GM19397 (cell line): Measurements from ENCODE around the gene FBN2.

ENCODE experiments used
- ATAC-seq: cut with Tn5 transposase; IDR thresholded peaks from one replicate; pipeline ENCODE4 v1.9.1; 2021; ENCODE audit warnings: mild to moderate bottlenecking, moderate library complexity; ENCODE audit not compliant: unreplicated experiment

The FBN2 gene

DNA sequence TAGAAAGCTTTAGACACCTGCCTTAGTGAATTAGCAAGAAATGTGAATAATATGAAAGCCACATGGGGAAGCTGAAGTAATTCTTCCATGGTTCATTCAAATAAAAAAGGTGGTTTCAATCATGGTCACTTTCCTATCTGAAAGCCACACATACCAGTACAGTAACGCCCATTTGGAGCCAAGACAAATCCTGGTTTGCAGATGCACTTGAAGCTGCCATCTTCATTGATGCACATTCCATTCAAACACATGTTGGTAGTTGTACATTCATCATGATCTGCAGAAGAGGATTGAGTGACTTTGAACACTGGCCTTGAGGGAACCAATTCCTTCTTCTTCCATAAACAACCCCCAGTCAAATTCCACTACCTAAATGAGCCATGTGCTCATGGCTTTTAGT lies 161.5 kb downstream of the FBN2 start:
- ATAC-seq, result no peak

DNA sequence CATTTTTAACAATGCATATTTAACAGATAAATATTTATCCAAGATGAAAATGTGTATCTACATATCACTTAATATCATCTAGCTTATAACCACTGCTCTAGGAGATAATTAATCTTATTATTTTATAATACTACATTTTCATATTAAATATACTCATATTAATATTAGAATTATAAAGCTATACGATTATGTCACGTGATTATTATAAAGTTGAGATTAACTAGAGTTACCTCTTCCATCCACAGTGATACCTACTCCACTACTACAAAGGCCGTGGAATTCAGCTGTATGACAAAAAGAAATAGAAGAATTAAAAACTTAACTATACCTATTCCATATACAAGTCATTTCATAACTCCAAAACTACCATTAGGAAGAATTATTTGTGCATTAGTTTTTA lies 171.9 kb downstream of the FBN2 start:
- no peak for ATAC-seq

DNA sequence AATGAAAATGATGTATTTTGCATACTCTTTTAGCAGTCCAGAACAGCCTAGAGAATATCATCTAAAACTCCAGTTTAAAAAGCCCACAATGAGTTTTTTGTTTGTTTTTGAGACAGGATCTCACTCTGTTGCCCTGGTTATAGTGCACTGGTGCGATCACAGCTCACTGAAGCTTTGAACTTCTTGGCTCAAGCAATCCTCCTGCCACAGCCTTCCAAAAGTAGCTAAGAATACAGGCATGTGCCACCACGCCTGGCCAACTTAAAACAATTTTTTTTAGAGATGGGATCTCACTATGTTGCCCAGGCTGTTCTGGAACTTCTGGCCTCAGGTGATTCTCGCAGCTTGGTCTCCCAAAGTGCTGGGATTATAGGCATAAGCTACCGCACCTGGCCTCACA lies 175.7 kb downstream of the FBN2 start:
- ATAC-seq, result no peak

DNA sequence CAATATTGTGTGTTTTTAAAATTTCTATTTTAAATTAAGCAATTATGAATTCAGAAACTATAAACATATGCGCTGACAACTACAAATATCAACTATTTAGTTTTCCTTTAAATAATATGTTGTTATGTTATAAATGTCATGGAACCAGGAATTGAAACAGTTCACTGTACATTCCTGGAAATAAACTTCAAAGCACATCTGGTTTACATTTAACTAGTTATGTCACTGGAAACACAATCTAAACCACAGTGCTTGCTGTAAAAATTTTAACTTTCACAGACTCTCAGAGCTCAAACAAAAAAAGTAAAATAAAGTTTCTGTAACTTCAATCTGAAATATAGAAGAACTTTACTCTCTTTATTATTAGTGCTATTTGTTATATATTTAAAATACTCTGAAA lies 179.2 kb downstream of the FBN2 start:
- ATAC-seq, result no peak

DNA sequence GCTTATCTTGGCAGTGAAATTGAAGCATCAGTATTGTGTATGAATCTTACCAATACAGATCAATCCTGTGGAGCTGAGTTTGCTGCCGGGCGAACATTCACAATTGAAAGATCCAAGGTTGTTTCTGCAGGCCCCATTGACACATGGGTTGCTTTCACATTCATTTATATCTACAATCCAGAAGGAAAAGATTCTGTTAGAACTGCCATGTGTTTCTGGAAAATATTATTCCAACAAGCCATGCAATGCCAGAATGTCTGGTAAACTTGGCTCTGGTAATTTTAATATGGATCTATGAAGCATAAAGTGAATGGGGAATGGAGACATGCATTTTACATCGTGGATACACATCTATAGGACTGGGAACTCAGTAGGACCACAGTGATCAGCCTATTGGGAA lies 180.8 kb downstream of the FBN2 start:
- ATAC-seq, result no peak

DNA sequence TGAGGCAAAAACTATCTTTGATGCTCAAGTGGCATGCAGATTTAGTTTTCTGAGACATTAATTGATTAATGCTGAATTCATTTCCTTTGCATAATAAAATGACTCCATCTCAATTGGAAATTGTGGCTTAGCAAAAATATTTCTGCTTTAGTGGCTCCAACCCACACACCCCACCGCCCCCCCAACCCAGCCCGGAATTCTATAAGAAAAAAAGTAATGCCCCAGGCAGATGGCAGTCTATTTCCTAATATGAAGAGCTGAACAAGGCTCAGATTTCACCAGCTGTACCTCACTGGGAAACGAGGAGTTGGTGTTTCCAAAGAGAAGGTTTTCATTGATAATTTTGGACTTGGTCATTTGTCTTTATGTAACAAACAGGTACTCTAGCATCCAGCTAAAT lies 182.1 kb downstream of the FBN2 start:
- ATAC-seq, result no peak

DNA sequence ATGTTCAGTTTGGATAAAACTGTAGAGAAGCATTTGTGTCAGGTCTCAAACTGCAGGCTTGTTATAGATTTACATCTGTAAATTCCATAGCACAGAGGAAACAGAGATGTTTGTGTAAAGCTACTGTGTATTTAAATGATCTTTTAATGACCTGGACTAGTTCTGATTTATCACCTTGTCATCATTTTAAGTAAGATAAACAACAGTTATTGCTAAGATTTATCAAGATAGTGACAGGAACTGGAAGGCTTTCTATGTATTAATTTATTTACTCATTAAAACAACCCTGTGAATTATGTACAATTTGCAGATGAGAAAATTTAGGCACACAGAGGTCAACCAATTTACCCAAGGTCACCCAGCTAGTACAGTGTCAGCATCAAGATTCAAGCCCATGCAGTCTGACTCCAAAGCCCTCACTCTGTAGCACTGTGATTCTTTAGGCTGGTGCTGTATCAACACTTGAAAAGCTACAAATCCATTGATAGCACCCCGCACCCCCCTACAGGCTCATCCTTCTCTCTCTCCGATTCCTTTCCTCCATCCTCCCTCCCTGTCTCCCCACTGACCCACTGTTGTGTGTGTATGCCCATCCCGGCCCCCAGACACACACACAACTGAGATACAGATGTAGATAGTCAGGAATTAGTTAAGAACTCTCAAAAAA lies 184.5 kb downstream of the FBN2 start:
- ATAC-seq, result no peak

DNA sequence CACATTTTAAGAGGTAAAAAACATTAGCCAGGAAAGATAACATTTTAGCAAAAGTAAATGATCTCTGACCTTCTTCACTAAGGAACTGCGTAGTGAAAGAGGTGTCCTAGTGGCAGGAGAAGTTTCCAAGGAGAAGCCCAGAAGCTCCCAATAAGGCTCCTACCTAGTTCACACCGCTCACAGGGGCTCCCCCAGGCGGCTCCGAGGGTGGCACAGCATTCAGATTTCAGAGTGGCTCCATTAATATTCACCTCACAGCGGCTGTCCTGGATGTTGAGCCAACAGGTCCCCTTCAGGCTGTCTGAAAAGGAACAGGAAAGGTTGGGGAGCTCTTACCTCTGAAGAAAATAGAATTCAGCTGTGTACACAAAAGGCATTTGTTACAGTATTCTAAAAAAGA lies 187.3 kb downstream of the FBN2 start:
- no peak for ATAC-seq

DNA sequence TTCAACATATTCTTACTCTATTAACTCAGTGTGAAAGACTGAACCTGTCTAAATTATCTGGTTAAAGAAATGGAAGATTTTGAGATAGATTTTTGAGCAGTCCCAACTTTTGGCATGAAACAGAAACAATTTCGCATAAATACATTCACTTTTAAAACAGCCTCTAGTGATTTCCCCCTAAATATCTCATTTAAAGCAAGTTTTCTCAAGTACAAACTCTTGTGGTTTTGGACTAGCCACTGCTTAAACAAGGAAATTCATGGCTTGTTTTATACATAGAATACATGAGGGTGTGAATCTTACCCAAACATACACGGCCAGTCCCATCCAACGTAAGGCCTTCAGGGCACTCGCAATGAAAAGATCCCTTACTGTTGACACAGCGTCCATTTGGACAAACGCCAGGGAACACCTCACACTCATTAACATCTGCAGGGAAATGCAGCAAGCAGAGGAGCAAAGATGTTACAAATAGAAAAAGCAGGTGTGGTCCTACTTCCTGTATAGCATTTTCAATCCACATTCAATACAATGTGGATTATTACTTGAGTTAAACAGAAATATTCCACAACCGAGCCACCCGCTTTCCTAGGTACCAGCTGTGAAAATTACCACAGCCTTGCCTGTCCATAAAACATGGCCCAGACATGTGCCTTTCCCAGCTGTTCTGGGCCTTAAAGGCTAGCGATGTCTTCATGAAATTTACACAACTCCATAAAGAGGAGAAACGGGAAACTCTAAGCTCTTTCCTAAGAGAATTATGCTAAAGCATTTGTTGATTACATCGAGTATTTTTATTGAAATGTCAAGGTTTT lies 188.8 kb downstream of the FBN2 start:
- no peak for ATAC-seq

DNA sequence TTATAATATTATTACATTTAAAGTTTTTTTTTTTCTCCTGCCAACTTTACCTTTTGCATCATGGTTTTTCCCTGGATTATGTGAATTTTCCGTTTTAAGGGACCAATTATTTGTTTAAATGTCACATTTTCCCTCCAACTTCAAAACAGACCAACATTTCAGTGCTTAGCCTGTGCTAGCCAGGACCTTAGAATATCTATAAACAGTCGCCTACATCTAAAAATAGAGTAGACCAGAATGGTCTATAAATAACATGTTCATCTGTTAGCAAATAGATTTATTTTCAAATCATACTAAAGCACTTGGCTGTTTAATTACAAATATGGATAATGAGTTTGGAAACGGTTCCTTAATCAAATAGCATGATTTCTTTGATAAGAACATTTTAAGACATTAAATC lies 192.0 kb downstream of the FBN2 start:
- ATAC-seq, result no peak

DNA sequence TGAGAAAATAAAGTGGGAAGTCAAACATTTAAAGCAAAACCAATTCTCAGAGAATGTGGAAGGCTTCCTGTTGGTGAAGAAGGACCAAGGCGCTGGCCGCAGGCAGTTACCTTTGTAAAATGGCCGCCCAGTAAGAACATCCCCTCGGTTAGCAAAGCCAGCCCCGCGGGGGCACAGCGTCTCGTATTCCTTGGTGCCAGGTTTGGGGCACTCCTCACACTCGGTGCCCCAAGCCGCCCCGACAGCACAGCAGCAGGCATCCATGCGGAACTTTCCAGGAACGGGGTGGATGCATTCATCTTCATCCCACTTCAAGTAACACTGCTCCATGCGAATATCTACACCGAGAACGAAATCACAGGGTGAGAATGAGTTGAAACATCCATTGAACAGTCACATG lies 192.8 kb downstream of the FBN2 start:
- no peak for ATAC-seq

DNA sequence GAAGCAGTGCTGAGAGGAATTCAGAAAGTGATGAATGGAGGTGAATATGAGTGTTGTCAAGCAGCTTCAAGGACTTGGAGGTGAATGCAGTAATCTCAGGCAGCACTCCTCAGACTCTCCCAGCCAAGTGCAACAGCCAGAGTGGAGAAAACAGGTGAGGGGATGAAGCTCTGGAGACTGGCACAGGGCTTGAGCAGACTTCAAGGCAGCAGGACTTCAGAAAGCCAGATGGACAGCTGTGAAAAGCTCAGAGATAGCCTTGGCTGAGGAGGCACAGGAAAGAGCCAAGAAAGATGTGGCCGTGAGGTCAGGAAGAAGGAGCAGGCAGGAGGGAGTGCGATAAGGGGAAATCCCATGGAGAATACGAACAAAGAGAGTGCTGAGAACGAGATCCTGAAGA lies 194.9 kb downstream of the FBN2 start:
- no peak for ATAC-seq

DNA sequence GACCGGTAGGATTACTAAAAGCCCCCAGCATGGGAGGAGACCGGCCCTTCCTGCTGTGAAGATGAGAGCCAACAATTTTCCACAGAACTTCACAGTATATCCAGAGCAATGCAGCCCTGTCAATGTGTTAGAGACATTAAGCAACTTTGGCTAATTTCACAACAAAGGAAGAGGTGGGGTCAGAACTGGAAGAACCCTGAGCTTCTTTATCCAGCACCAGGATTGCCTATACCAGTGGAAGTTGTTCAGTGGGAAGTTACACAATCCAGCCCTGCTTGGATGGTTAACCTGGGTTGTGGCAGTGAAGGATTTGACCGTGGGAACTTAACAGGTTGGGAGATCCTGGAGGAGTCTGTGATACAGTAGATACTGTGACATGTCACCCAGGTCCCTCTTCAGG lies 197.0 kb downstream of the FBN2 start:
- no peak for ATAC-seq

DNA sequence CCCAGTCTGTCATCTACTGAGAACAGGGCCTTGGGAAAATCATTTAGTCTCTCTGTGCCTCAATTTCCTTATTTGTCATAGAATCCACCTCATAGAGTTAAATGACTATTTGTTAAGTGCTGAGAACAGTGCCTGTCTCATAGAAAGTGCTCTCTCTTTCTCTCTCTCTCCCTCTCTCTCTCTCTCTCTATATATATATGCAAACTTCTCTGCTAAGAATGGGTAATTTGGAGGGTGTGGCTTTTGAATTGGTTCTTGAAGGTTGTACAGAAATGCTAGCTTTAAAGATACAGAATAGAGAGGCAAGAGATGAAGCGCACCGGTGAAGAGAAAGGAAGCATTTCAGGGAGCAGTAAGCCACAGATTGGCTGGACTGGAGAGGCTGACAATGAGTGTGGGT lies 197.4 kb downstream of the FBN2 start:
- no peak for ATAC-seq

DNA sequence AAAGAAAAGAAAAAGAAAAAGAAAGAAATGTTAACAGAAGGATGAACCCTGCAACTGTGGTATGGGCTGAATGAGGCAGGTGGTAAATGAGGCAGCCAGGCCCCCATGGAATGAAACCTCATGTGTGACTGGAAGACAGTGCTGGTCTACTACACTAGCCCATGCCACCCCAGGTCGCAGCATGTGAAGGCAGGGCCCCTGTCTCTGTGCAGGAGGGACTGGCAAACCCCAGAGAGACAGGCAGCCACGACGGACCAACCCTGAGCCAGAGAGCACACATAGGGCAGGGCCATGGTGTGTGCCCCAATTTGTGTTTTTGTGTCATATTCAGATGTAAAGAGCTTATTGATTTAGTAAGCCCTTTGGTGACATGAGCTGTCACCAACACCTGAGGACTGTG lies 198.5 kb downstream of the FBN2 start:
- no peak for ATAC-seq

DNA sequence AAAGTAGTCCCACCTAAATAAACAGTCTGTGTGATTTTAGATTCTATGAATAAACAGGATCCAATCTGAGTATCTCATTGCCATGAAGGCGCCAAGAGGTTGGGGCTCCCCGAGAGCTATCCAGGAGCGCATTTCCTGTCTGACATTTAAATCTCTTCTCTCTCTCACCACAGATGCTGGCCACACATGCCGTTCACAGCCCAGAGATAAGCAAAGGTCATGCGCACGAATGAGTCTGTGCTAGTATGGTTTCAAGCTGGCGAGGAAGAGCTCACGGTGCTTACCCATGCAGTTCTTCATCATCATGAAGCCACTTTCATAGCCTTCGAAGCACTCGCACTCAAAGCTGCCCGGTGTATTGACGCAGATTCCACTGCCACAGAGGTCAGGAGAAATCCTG lies 199.4 kb downstream of the FBN2 start:
- ATAC-seq, result no peak

DNA sequence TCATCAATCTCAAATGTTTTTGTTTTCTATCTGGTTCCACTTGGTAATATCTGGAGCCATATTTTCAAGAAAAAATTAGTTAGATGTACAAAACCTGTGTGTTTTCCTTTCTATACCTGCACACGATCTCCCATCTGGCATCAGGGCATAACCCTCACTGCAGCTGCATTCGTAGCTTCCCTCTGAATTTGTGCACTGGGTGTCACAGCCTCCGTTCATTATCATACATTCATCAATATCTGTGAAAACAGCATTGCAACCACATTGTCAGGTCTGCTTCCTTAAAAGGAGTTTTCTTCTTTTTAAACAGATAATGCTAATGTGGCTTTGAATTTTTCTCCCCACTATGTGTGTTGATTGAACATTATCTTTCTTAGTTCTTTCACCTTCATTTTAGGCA lies 202.7 kb downstream of the FBN2 start:
- ATAC-seq, result no peak

DNA sequence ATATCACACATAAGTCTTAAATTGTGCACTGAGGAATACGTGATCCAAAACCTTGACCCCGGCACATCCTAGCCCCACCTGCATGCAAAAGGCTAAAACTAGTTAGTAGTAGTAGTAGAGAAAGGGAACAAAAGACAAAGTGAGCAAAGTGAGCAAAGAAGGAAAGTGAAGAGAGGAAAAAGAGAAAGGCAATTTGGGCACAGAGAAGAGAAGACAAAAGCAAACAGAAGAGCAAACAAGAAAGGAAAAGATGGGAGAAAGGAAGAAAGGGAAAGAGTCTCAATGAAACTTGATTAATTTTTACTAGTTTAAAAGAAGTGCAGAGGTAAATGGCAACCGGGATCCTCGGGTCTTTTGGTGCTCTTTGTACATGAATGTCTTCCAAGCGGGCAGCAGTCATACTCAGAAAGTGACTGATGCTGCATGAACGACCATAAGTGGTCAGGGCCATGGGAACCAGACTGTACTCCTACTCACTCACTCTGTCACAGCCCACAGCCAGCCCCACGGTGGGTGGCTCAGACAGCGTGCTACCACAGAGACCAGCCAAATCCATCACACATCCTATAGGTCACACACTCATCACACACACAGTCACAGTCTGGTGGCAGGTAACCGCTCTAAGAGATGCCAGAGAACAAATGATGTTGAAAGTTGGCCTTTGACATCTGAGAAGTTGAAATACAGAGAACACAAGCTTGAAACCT lies 203.9 kb downstream of the FBN2 start:
- no peak for ATAC-seq

DNA sequence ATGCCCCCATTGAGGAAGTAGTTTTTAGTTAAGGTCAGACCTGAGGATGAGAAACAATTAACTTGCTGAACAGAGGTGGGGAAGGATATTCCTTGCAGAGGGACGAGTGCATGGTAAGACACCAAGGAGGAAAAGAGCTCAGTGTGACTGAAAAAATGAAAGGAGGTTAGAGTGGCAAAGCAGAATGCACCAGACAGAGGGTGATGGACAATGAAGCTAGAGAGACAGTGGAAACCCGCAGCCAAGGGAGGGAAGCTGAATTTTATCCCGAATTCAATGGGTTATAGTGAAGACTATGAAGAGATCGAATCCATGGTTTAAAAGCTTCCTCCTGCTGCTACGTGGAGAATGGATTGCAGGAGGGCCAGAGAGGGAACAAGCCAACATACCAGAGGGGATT lies 206.8 kb downstream of the FBN2 start:
- ATAC-seq, result no peak

DNA sequence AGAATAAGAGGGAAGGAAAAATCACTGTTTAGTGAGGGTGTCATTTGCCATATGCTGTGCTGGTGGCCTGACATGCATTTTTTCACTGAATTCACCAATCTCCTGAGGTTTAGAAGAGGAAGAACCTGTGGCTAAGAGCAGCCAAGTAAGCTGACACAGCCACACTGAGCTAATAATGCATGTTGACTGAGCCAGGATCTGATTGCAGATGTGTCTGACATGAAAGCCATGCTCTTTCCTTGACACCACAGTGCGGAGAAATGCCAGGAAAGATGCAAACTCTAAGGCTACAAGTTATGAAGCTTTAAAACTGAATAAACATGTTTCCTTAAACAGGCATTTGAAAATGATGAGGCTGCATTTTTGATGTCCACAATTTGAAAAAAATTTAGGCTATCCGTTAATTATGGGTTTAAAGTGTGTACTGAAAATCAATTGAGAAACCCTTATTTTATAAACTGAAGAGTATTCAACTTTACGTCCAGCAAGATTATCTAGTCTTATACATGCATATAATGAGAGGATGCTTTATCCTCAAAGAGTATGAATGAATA lies 208.6 kb downstream of the FBN2 start:
- ATAC-seq, result no peak

DNA sequence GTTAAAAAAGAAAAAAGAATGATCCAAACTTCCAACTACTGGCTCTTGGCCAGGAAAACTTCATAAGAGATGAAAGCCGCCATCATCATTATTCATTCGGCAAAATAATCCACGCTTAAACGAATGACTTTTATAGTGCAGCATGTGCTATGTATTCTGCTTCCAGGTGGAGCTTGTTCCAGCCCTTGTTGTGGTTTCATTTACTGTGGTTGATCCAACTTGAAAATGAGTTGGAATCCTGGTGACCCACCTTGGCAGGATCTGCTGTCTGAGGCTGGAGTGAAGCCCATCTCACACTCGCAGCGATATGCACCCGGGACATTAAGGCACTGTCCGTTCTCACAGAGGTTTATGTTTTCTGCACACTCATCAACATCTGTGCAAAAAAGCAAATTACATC lies 209.6 kb downstream of the FBN2 start:
- ATAC-seq, result no peak

DNA sequence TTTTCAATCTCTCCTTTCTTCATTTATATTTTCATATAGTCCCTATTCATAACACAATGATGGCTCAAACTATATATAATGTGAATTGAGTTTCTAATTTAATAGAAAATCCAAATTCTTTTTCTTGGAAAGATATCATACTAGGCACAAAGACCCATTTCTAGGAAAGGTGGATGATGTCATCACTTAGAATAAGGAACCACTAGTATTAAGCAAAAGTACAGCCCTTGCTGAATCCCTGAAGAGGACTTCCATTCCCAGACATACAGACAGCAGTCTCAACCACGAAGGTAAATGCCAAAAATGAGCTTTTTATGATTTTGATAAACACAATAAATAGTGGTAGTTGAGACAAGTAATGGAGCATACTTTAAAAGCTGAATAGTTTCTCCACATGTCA lies 210.0 kb downstream of the FBN2 start:
- no peak for ATAC-seq
